Measurements from ENCODE around the gene NHLH2.

GRCh38 chr1:115822117-115822516 is 18.8 kb downstream of the NHLH2 start:
- TF ChIP-seq POLR2AphosphoS5 (IDR thresholded peaks at IDR 0.05; ENCODE audit: low read depth, low read length) (no peak), TAF1 (IDR thresholded peaks at IDR 0.05; ENCODE audit: low read depth, low read length) (no peak), SPI1 (IDR thresholded peaks at IDR 0.05; ENCODE audit: low read depth, low read length) (no peak), POLR2A (IDR thresholded peaks at IDR 0.05; ENCODE audit: low read depth, low read length) (no peak), POU2F2 (IDR thresholded peaks at IDR 0.05; ENCODE audit: low read depth, low read length) (no peak), PAX5 (IDR thresholded peaks at IDR 0.05; ENCODE audit: insufficient read depth, low read length, severe bottlenecking) (no peak)
